GM18951 (cell line): Measurements from ENCODE around the gene PGGHG.
A peak's percentile ranks its signal among the peaks of the same experiment; 100 is the strongest.
"Not testable (repeated sequence)": the region's sequence is repeated elsewhere in the genome, so short reads cannot be mapped to it uniquely, and the experiment has no call there.

Experiments
- POLR2A ChIP-seq: IDR thresholded peaks from 4 replicates; pipeline ENCODE4 v1.6.1; 2011; ENCODE audit warnings: mild to moderate bottlenecking; ENCODE audit not compliant: insufficient read length, insufficient read depth; ENCODE audit errors: extremely low read depth
- in situ Hi-C: fragments of 300-500 bp; cut with MboI; formaldehyde crosslinking; loops from one replicate; pipeline ENCODE4 v1.12.0; 2022; ENCODE audit warnings: low sequenced_read_pairs, mixed read lengths, inconsistent platforms; ENCODE audit not compliant: unreplicated experiment

Gene PGGHG

GRCh38 chr11:256952-257737 is 31.8 kb upstream of the PGGHG start:
- in situ Hi-C loops: no loop called here
- no peak for TF ChIP-seq POLR2A

GRCh38 chr11:257766-258493 is 31.0 kb upstream of the PGGHG start:
- no peak for TF ChIP-seq POLR2A
- in situ Hi-C loops: no loop called here

- in situ Hi-C loops: no loop called here
- no peak for TF ChIP-seq POLR2A
Measured at GRCh38 chr11:259413-259812, 29.5 kb upstream of the PGGHG start.

GRCh38 chr11:261624-262023 is 27.3 kb upstream of the PGGHG start:
- no peak for TF ChIP-seq POLR2A
- in situ Hi-C loops: no loop called here

GRCh38 chr11:266676-267439 is 22.1 kb upstream of the PGGHG start:
- TF ChIP-seq POLR2A: no peak
- in situ Hi-C loops: no loop called here

- TF ChIP-seq POLR2A: peak; percentile 60
- in situ Hi-C loops: no loop called here
Measured at GRCh38 chr11:267491-267994, 21.4 kb upstream of the PGGHG start.

GRCh38 chr11:268716-269145 is 20.2 kb upstream of the PGGHG start:
- TF ChIP-seq POLR2A: peak; percentile 22
- in situ Hi-C loops: not testable (repeated sequence)

GRCh38 chr11:269146-269890 is 19.6 kb upstream of the PGGHG start:
- peak; percentile 12 for TF ChIP-seq POLR2A
- in situ Hi-C loops: no loop called here

GRCh38 chr11:270451-271318 is 18.2 kb upstream of the PGGHG start:
- in situ Hi-C loops: no loop called here

GRCh38 chr11:271319-271715 is 17.6 kb upstream of the PGGHG start:
- in situ Hi-C loops: no loop called here
- no peak for TF ChIP-seq POLR2A

More at GRCh38 chr11:270451-271318, 18.2 kb upstream of the PGGHG start:
- TF ChIP-seq POLR2A: no peak

GRCh38 chr11:272195-272930 is 16.6 kb upstream of the PGGHG start:
- in situ Hi-C loops: no loop called here
- no peak for TF ChIP-seq POLR2A
